Mammary epithelial cell (primary cell): Measurements from ENCODE around the gene CALHM1.

Experiments used
- CTCF ChIP-seq, 2 donors: IDR thresholded peaks in 1 of 2; conservative IDR thresholded peaks in 1 of 2; 2 replicates each; pipeline ENCODE4 v1.5.1; 2011 to 2012; ENCODE audit warnings: inconsistent platforms in 2 of 2, low read length in 2 of 2, mild to moderate bottlenecking in 2 of 2, control low read depth in 1 of 2, low read depth in 1 of 2; ENCODE audit not compliant: insufficient read depth in 1 of 2; ENCODE audit errors: extremely low read depth in 1 of 2
- EZH2 ChIP-seq: IDR thresholded peaks from 2 replicates; pipeline ENCODE4 v1.6.1; 2012; ENCODE audit warnings: low read length, inconsistent platforms, borderline replicate concordance

DNA sequence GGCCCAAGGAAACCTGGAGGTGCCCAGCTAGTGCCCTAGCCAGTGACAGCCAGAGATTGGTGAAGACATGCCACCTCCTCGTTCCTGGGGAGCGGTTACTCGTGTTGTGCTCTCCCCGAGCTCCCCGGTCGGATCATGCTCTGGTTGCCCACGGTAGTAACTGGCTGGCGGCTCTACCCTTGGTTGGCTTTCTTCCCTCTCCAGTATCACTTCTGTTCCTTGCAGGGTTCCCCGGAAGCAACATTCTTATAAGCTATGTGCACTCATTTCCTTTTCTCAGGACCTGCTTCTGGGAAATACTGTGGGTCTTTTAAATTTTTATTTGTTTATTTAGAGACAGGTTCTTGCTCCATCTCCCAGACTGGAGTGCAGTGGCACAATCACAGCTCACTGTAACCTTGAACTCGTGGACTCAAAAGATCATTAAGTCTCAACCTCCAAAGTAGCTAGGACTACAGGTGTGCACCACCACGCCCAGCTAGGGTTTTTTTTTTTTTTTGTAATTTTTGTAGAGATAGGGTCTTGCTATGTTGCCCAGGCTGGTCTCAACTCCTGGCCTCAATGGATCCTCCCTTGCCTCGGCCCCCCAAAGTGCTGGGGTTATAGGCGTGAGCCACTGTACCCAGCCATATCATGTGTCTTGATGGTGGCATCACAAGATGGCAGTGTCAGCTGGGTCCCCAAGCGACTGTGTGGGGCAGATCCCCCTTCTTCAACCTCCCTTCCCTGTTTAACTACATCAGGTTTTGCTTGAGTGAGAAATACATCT is 6.9 kb upstream of the CALHM1 start:
- TF ChIP-seq CTCF (conservative IDR thresholded peaks at IDR 0.05 in 1 of 2, IDR thresholded peaks at IDR 0.05 in 1 of 2; ENCODE audit: extremely low read depth in 1 of 2, insufficient read depth in 1 of 2, low read depth in 1 of 2, low read length in 2 of 2) (no peak), EZH2 (no peak)
